ENCODE data around the gene MGAT3.
"Not testable (repeated sequence)": the region's sequence is repeated elsewhere in the genome, so short reads cannot be mapped to it uniquely, and the experiment has no call there.

The MGAT3 gene

GRCh38 chr22:39494471-39495120 lies 37.8 kb downstream of the MGAT3 start:
- DNase-seq: no peak

DNA sequence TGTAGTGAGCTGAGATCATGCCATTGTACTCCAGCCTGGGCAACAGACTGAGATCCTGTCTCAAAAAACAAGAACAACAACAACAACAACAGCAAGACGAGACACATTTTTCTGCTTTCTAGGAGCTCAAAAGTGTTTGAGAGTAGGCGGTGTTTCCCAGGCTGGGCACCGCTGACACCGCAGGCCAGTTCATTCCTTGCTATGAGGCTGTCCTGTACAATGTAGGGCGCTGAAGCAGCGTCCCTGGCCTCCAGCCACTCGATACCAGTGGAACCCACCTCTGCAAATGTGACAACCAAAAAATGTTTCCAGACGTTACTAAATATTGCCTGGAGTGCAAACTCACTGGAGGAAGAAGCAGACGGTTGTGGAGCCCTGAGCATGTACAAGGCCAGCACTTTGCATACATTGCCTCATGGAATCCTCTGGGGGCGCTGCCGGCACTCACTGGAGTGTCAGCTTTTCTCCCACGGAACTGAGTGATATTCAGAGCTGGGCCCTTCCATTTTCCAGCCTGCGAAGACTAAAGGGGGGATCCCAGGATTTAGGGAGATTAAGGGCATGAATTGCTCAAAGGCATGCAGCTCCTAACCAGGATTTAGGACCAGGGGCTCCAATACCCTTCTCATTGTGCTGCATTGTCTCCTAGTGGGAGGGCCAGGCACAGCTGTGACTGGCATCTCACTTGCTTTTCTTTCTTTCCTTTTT lies 39.5 kb downstream of the MGAT3 start:
- no peak for DNase-seq

- DNase-seq: no peak
Measured at GRCh38 chr22:39497429-39497828, 40.6 kb downstream of the MGAT3 start.

DNA sequence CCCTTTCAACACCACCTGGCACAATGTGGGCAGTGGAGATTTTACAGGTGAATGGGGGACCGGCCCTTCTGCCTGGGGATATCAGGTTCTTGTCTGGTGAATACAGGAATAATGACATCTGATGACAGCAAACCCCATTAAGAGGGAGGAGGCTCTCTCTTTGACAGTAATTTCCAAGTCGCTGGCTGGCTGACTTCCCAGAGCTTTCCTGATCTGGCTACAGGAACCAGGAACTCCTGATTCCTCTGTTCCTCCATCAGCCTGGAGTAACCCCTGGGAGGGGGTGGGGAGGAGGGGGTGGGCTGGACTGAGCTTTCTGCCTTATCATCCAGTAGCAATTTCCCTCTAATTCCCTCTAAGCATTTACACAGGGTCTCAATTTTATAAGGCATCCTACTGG lies 41.6 kb downstream of the MGAT3 start:
- DNase-seq: peak; percentile 69

DNA sequence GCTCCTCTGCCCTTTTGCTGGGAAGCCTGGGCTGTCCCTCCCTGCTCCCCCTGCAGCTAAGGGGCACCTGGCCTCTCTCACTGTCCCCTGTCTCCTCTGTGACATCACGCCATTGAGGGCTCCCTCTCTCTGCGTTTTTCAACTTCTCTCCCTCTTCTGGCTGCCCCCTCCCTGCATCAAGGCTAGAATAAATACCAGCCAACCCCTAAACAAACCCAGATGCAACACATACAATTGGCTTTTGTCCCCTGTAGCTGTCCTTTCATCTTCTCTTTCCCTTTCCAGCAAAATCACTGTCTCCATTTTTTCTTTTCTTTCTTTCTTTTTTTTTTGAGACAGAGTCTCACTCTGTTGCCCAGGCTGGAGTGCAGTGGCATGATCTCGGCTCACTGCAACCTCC lies 42.0 kb downstream of the MGAT3 start:
- no peak for DNase-seq

DNA sequence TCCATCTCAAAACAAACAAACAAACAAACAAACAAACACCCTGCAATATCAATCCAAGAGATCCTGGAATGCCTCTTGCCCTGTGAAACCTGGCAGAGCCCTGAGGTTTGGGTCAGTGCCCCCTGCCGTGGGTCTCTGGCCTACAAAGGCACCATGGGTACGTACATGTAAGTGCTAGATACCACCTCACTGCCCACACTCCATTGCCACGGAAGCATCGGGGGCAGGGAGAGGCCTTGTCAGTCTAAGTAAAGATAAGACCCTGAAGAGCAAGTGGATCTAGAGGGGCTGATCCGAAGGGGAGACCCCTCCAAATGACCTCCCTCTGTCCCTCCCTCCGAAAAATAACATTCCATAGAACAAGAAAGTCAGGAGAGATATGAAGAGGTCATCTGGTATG lies 43.3 kb downstream of the MGAT3 start:
- DNase-seq: no peak

DNA sequence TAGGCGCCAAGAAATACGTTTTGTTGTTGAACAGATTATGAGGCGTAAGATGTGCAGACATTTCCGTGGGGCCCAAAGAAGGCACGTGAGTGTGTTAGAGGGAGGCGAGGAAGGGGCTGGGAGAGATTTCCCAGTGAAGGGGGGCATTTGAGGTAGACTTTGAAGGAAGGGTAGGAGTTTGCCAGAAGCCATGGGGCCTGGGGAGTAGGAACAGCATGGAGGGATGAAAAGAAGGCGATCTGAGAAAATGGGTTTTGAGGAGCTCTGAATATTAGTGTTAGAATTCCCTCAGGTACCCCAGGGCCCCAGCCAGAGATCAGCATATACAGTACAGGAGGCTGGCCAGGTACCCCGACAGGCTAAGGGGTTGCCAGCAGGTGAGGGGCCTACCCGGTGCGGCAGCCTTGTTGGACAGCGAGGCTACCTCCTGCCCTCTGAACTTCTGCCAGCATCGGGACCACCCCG lies 44.9 kb downstream of the MGAT3 start:
- no peak for DNase-seq

DNA sequence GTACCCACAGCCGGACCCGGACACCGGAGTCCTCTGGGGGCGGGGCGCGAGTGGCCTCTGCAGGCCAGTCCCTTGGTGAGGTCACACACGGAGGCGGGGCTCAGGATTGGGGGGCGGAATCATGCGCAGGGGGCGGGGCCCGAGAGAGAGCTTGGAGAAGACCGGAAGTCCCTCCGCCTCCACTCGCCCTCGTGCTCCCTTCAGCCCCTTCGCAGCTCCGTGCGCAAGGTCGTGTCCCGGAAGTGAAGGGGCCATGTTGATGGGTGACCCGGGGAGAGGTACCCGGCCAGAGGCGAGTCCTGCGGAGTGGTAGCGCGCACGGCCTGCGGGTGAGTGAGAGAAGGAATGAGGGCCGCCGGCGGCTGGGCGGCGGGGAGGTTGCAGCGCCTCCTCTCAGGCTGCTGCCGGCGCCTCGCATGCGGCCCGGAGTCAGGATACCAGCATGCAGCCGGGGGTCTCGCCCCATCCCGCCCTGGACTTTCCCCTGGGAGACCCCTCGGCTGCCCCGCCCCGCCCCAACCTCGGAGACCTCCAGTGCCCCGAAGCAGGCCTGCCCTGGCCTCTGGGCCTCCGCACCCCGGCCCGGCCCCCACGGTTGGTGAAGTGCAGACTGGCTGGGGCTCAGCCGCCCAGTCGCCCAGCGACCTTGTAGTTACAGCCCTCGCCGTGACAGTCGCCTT lies 45.4 kb downstream of the MGAT3 start, which contains the start of gene MIEF1:
MIEF1 (plus strand) TSS at position 182 of the 680 bp plus-strand sequence. CDS start 9,005 bp downstream, outside the sequence.
- peak; percentile 53 for DNase-seq

DNA sequence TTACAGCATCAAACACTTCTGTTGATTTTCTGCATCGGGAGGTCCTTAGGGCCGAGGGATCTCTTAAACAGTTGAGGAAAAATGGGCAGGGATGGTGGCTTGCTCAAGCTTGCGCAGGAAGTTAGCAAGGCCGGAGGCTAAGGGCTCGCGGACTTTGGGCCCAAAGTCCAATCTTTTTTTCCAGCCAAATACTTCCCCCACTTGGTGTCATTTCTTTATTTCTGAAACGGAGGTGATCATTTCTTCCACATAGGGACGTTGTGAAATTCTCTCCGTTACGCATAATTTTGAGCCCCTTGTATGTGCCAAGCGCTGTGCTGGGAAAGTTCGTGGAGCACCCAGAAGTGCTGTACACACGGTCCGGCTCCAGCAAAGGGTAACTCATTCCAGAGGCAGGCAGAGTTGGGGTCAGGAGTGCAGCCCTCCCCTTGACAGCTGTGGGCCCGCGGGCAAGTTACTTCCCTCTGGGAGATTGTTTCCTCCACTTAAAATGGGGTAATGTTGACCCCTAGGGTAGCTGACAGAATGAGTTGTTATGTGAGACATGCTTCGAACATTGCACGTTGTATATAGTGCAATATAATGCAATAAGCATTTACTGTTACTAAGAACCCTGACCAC lies 46.1 kb downstream of the MGAT3 start:
- DNase-seq: no peak

- no peak for DNase-seq
Measured at GRCh38 chr22:39503630-39504029, 46.8 kb downstream of the MGAT3 start.

DNA sequence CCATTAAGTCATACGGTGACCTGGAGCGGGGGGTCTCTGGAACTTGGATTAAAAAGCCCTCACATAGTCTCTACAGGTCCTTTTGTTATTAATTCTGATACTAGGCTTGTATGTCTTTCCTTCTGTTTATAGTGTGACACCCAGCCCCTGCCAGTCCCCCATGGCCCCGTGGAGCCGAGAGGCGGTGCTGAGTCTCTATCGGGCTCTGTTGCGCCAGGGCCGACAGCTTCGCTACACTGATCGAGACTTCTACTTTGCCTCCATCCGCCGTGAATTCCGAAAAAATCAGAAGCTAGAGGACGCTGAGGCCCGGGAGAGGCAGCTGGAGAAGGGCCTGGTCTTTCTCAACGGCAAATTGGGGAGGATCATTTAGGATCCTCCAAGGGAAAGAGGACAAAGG lies 47.3 kb downstream of the MGAT3 start:
- no peak for DNase-seq

- DNase-seq: not testable (repeated sequence)
Measured at GRCh38 chr22:39507021-39507420, 50.2 kb downstream of the MGAT3 start.

DNA sequence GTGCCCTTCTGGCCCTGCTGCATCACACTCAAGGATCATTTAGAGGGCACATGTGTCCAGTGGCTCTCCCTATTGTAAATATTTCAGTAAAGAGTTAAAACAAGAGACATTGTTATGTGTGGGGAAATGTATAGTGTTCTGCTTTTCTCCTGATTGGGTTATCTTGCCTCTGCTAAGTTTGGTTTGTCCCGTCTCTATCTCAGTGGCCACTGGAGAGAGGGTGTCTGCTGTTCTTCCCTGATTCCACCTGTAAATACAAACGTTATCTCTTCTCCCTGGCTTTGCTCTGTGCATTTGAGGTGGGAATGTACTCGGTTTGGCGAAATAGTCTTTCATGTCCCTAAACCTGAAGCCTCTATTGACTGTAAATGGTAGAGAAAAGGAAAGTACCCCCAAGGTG lies 51.6 kb downstream of the MGAT3 start:
- DNase-seq: no peak

DNA sequence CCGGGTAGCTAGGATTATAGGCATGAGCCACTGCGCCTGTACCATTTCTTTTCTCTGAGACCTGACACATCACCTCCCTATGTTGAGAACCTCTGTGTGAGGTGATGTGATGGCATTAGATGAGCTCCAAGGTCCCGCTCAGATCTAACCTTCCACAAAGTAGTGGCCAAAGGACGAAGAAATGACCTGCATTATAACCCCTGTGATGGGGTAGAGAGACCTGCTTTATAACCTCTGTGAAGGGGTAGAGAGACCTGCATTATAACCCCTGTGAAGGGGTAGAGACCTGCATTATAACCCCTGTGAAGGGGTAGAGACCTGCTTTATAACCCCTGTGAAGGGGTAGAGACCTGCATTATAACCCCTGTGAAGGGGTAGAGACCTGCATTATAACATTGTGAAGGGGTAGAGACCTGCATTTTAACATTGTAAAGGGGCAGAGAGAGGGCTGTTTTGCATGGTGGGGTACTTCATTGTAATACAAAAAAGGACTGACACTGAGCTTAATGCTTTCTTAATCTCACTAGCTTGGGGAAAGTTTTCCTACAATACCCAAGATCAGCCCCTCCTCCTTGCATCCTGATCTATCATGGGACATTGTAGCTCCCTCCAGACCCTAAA lies 53.8 kb downstream of the MGAT3 start:
- no peak for DNase-seq

DNA sequence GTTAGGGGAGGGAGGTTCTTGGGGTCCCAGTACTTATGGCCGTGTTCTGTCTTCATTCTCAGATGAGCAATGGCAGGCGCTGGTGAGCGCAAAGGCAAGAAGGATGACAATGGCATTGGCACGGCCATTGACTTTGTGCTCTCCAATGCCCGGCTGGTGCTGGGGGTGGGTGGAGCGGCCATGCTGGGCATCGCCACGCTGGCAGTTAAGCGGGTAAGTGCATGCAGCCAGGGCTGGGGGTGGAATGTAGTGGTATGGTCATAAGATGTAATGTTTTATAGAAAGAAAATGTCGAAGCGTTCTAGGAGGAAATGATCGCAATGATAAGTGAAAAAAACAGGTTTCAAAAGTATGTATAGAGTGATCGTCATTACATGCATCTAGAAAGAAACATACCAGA lies 54.4 kb downstream of the MGAT3 start:
- no peak for DNase-seq

- no peak for DNase-seq
Measured at GRCh38 chr22:39512026-39512425, 55.2 kb downstream of the MGAT3 start.

DNA sequence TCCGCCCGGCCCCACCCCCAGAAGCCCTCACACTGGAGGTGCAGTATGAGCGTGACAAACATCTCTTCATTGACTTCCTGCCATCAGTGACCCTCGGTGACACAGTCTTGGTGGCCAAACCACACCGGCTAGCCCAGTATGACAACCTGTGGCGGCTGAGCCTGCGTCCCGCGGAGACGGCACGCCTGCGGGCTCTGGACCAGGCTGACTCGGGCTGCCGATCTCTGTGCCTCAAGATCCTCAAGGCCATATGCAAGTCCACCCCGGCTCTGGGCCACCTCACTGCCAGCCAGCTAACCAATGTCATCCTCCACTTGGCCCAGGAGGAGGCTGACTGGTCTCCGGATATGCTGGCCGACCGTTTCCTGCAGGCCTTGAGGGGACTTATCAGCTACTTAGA lies 57.0 kb downstream of the MGAT3 start:
- DNase-seq: no peak

DNA sequence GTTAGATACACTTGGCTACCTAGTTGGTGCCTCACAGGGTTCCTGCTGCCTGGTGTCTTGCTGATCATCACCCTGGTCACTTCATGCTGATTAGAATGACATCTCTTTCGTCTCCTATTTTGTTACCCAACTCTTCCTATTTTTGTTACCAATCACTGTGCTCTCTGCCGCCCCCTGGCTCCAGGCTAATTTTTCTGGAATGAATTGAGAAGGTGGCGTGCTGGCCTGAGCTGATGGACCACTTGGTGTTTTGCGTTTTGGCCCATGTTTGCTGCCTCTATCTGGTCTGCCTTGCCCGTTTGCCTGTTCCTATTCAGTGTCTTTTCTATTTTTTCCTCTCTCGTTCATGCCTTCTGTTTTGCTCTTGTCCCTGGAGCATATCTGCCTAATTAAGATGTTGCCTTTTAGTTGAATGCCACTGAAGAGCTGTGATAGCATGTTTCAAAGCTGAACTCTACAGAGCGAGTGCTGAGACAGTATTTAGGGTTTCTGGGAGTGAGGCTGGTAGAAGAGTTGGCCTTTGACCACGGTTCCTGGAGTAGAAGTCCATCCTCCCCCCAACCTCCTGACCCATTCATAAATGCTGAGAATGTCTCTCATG lies 57.7 kb downstream of the MGAT3 start:
- no peak for DNase-seq

GRCh38 chr22:39515266-39516050 lies 58.6 kb downstream of the MGAT3 start:
- DNase-seq: no peak

DNA sequence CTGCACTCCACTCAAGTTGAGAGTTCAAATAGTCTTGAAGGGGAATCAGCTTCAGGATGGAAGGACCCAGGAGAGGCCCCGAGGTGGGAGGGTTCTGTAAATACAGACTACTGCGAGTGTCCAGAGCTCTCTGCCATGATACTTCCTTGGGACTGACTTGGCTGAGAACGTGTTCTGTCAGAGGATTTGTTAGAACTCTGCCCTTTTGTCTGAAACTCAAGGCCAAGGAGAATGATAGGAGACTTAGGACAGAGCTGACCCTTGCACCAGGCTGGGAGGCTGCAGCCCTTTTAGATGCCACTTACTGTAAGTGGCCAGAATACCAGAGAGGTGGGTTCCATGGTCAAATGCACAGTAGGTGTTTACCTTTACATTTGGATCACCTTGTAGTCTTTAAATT lies 60.7 kb downstream of the MGAT3 start:
- no peak for DNase-seq

- no peak for DNase-seq
Measured at GRCh38 chr22:39518144-39518786, 61.5 kb downstream of the MGAT3 start.
